Mesenchymal stem cell (in vitro differentiated cells and primary cell): ENCODE measurements around the gene LCN1.

Experiments
- DNase-seq: peaks from one replicate; pipeline ENCODE4 v3.0.0-alpha.2; 2013
- H2AFZ ChIP-seq: one replicate; pipeline ENCODE4 v1.6.1; 2013; ENCODE audit warnings: low read depth, mild to moderate bottlenecking, control low read depth, inconsistent platforms, low read length, moderate library complexity
- H2AK5ac ChIP-seq: 2 replicates; pipeline ENCODE4 v1.6.1; 2013; ENCODE audit warnings: low read length, moderate library complexity, mild to moderate bottlenecking, inconsistent platforms; ENCODE audit not compliant: severe bottlenecking
- H2BK120ac ChIP-seq: one replicate; pipeline ENCODE4 v1.6.1; 2013; ENCODE audit warnings: low read depth, mild to moderate bottlenecking, inconsistent platforms, low read length, moderate library complexity
- H2BK12ac ChIP-seq, 2 experiments: one replicate each; pipeline ENCODE4 v1.6.1; 2013; ENCODE audit warnings: inconsistent platforms in 2 of 2, low read length in 2 of 2, mild to moderate bottlenecking in 2 of 2, moderate library complexity in 2 of 2, control low read depth in 1 of 2
- H2BK15ac ChIP-seq: one replicate; pipeline ENCODE4 v1.6.1; 2013; ENCODE audit warnings: mild to moderate bottlenecking, low read depth, inconsistent platforms; ENCODE audit not compliant: poor library complexity, severe bottlenecking
- H2BK5ac ChIP-seq: 2 replicates; pipeline ENCODE4 v1.6.1; 2013; ENCODE audit warnings: low read depth, mild to moderate bottlenecking, low read length, control low read depth, inconsistent platforms; ENCODE audit not compliant: poor library complexity, severe bottlenecking
- H3K14ac ChIP-seq, 2 experiments: one replicate each; pipeline ENCODE4 v1.6.1; 2013; ENCODE audit warnings: inconsistent platforms in 2 of 2, low read length in 2 of 2, control low read depth in 1 of 2, mild to moderate bottlenecking in 1 of 2, moderate library complexity in 1 of 2
- H3K18ac ChIP-seq, 2 experiments: one replicate each; pipeline ENCODE4 v1.6.1; 2013; ENCODE audit warnings: inconsistent platforms in 2 of 2, low read length in 2 of 2, control low read depth in 1 of 2, low read depth in 1 of 2, mild to moderate bottlenecking in 1 of 2
- H3K23ac ChIP-seq, 2 experiments: one replicate each; pipeline ENCODE4 v1.6.1; 2013; ENCODE audit warnings: inconsistent platforms in 2 of 2, low read length in 2 of 2, mild to moderate bottlenecking in 2 of 2, moderate library complexity in 2 of 2, control low read depth in 1 of 2
- H3K27ac ChIP-seq: 2 replicates; pipeline ENCODE4 v1.5.1; 2013; ENCODE audit warnings: mild to moderate bottlenecking, moderate library complexity, low read length, control low read depth, inconsistent platforms; ENCODE audit not compliant: poor library complexity, severe bottlenecking
- H3K27me3 ChIP-seq, 2 experiments: 2 replicates each; pipeline versions ENCODE4 v1.6.1 to v1.7.0; 2013; ENCODE audit warnings: low read length in 2 of 2, mild to moderate bottlenecking in 2 of 2, moderate library complexity in 2 of 2, control low read depth in 1 of 2, inconsistent platforms in 1 of 2; ENCODE audit not compliant: control insufficient read depth in 1 of 2, insufficient read depth in 1 of 2
- H3K36me3 ChIP-seq, 2 experiments: 2 replicates each; pipeline versions ENCODE4 v1.6.1 to v1.7.0; 2013; ENCODE audit warnings: low read length in 2 of 2, control low read depth in 1 of 2, inconsistent platforms in 1 of 2, low read depth in 1 of 2, mild to moderate bottlenecking in 1 of 2; ENCODE audit not compliant: insufficient read depth in 2 of 2, control insufficient read depth in 1 of 2
- H3K4ac ChIP-seq, 2 experiments: one replicate each; pipeline ENCODE4 v1.6.1; 2013; ENCODE audit warnings: inconsistent platforms in 2 of 2, low read length in 2 of 2, mild to moderate bottlenecking in 2 of 2, moderate library complexity in 2 of 2, control low read depth in 1 of 2, low read depth in 1 of 2
- H3K4me1 ChIP-seq: 2 replicates; pipeline ENCODE4 v1.6.1; 2013; ENCODE audit warnings: low read depth, low read length, control low read depth; ENCODE audit not compliant: control insufficient read depth, insufficient read depth
- H3K4me2 ChIP-seq: 2 replicates; pipeline ENCODE4 v1.6.1; 2013; ENCODE audit warnings: low read length, mild to moderate bottlenecking, inconsistent platforms; ENCODE audit not compliant: poor library complexity, severe bottlenecking
- H3K4me3 ChIP-seq, 2 experiments: 2 replicates each; pipeline versions ENCODE4 v1.5.1 to v1.7.0; 2013; ENCODE audit warnings: low read length in 2 of 2, mild to moderate bottlenecking in 2 of 2, control low read depth in 1 of 2, low read depth in 1 of 2; ENCODE audit not compliant: insufficient read depth in 1 of 2
- H3K79me1 ChIP-seq: replicated peaks from 2 replicates; pipeline ENCODE4 v1.6.1; 2013; ENCODE audit warnings: mild to moderate bottlenecking, control low read depth, low read length, inconsistent platforms; ENCODE audit not compliant: poor library complexity, severe bottlenecking
- H3K9ac ChIP-seq: 2 replicates; pipeline ENCODE4 v1.7.0; 2013; ENCODE audit warnings: mild to moderate bottlenecking, low read length, moderate library complexity
- H3K9me3 ChIP-seq: 2 replicates; pipeline ENCODE4 v1.7.0; 2013; ENCODE audit warnings: mild to moderate bottlenecking, low read length; ENCODE audit not compliant: control insufficient read depth
- H4K8ac ChIP-seq: one replicate; pipeline ENCODE4 v1.6.1; 2013; ENCODE audit warnings: inconsistent platforms, mild to moderate bottlenecking, low read length, moderate library complexity
- H4K91ac ChIP-seq: one replicate; pipeline ENCODE4 v1.6.1; 2013; ENCODE audit warnings: mild to moderate bottlenecking, low read length, inconsistent platforms
- WGBS: methylation state at CpG from one replicate; pipeline ENCODE4 v1.1.7; 2013; ENCODE audit warnings: mixed read lengths; 5-methylcytosine and 5-hydroxymethylcytosine counted together

The LCN1 gene

GRCh38 chr9:135507104-135508035, 13.9 kb upstream of the LCN1 start:
- peaks cover 7% of the 10 kb centered on the region for H3K9me3 ChIP-seq
- H2BK5ac ChIP-seq = no peak overlapping the region
- no peak overlapping the region for H4K8ac ChIP-seq
- H3K9ac ChIP-seq = no peak overlapping the region
- no peaks in the 10 kb centered on the region for H3K27me3 ChIP-seq
- no peak overlapping the region for H3K4me3 ChIP-seq
- H3K23ac ChIP-seq = no peak overlapping the region
- H3K27ac ChIP-seq = no peak overlapping the region
- H3K36me3 ChIP-seq = peaks cover 30 to 40% of the 10 kb centered on the region in 2 experiments
- H3K4me1 ChIP-seq = peaks cover 19% of the 10 kb centered on the region
- DNase-seq = no peak
- no peak overlapping the region for H2BK120ac ChIP-seq
- H2AK5ac ChIP-seq = no peak overlapping the region
- H2BK15ac ChIP-seq = peak overlapping the region; percentile 21
- H3K18ac ChIP-seq = peak overlapping the region in 1 of 2 experiments; percentile 46
- no peak overlapping the region for H2AFZ ChIP-seq
- no peak overlapping the region for H2BK12ac ChIP-seq
- H3K14ac ChIP-seq = peak overlapping the region in 1 of 2 experiments; percentile 72
- WGBS = 93% methylated on average over 19 of the region's 23 CpGs
- no peak overlapping the region for H3K4me2 ChIP-seq
- H3K4ac ChIP-seq = no peak overlapping the region
- H4K91ac ChIP-seq = peak overlapping the region; percentile 58
- H3K79me1 ChIP-seq = peaks cover 29% of the 10 kb centered on the region

DNA sequence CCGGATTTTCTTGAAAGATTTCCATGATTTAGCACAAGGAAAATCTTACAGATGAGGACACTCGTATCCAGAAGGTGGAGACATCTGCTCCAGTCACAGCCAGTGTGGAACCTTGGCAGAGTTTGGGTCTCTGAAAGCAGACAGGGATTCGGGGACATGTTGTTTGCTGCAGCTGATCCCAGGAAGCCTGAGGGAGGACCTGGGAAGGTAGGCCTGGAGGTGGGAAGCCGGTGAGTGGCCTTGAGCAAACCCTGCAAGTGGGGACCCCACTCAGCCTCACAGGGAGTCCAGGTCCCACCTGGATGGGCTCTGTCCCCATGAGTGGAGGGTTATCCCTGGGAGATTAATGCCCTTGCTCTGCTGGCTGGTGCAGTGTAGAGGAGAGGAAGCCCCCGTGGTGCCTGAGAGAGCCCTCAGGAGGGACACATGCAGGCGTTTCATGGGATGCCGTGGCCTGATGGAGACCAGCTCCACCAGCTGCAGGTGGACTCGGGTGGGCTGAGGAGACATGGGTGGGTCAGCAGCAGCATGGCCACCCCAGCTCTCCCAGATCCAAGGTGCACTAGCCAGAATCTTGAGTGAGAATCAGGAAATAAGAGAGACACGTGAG, 12.9 kb upstream of the LCN1 start:
- Histone ChIP-seq H3K4me2 (no peak overlapping the region), H3K18ac (no peak overlapping the region), H2AK5ac (no peak overlapping the region), H3K36me3 (peaks cover 21 to 30% of the 10 kb centered on the region in 2 experiments), H3K4me3 (no peak overlapping the region), H2BK120ac (no peak overlapping the region), H3K4ac (no peak overlapping the region), H3K4me1 (peaks cover 17% of the 10 kb centered on the region), H2BK5ac (no peak overlapping the region), H3K79me1 (peaks cover 20% of the 10 kb centered on the region), H3K27me3 (no peaks in the 10 kb centered on the region), H3K27ac (no peak overlapping the region), H3K9ac (no peak overlapping the region), H4K91ac (no peak overlapping the region), H3K14ac (no peak overlapping the region), H2AFZ (no peak overlapping the region), H4K8ac (no peak overlapping the region), H2BK12ac (no peak overlapping the region), H3K23ac (no peak overlapping the region), H2BK15ac (no peak overlapping the region), H3K9me3 (peaks cover 7% of the 10 kb centered on the region)
- DNase-seq = no peak
- WGBS = 91% methylated on average over 9 of the region's 9 CpGs

DNA sequence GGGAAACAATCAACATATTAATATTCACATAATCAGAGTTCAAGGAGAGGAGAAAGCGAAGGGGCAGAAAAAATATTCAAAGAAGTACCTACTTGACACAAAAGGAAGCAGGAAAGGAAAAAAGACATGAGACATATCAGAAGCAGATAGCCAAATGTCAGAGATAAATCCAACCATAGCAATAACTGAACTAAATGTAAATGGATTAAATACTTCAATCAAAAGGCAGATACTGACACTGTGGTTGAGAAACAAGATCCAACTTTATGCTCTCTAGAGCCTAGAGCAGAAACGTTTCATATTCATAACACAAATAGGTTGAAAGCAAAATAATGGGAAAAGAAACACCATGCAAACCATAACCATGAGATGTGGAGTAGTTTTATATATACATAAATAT, 11.8 kb upstream of the LCN1 start:
- no peak overlapping the region for H4K8ac ChIP-seq
- H3K79me1 ChIP-seq = peaks cover 10% of the 10 kb centered on the region
- H2BK15ac ChIP-seq = no peak overlapping the region
- H2BK120ac ChIP-seq = no peak overlapping the region
- H3K23ac ChIP-seq = no peak overlapping the region
- H3K4ac ChIP-seq = no peak overlapping the region
- no peak for DNase-seq
- H2BK5ac ChIP-seq = no peak overlapping the region
- no peak overlapping the region for H3K14ac ChIP-seq
- H3K9ac ChIP-seq = no peak overlapping the region
- no CpG with 5 or more reads among the region's 2 CpGs for WGBS
- no peak overlapping the region for H2AFZ ChIP-seq
- H3K4me1 ChIP-seq = peaks cover 17% of the 10 kb centered on the region
- no peak overlapping the region for H2AK5ac ChIP-seq
- H3K4me3 ChIP-seq = no peak overlapping the region
- no peak overlapping the region for H4K91ac ChIP-seq
- peaks cover 9 to 19% of the 10 kb centered on the region in 2 experiments for H3K36me3 ChIP-seq
- H3K27ac ChIP-seq = no peak overlapping the region
- H3K18ac ChIP-seq = no peak overlapping the region
- H2BK12ac ChIP-seq = no peak overlapping the region
- H3K27me3 ChIP-seq = peaks cover 0 to 5% of the 10 kb centered on the region in 2 experiments
- peaks cover 7% of the 10 kb centered on the region for H3K9me3 ChIP-seq
- H3K4me2 ChIP-seq = no peak overlapping the region

- Histone ChIP-seq H4K91ac (no peak overlapping the region), H4K8ac (no peak overlapping the region), H3K27ac (no peak overlapping the region), H2AK5ac (no peak overlapping the region), H3K18ac (no peak overlapping the region), H3K14ac (no peak overlapping the region), H3K9ac (no peak overlapping the region), H3K79me1 (no peaks in the 10 kb centered on the region), H3K4me1 (no peaks in the 10 kb centered on the region), H2BK120ac (no peak overlapping the region), H3K4me2 (no peak overlapping the region), H2BK12ac (no peak overlapping the region), H3K36me3 (no peaks in the 10 kb centered on the region), H3K4me3 (no peak overlapping the region), H2BK15ac (no peak overlapping the region), H3K27me3 (peaks cover 0 to 21% of the 10 kb centered on the region in 2 experiments), H3K9me3 (peaks cover 7% of the 10 kb centered on the region), H2AFZ (no peak overlapping the region), H2BK5ac (no peak overlapping the region), H3K4ac (no peak overlapping the region), H3K23ac (no peak overlapping the region)
- WGBS = 88% methylated on average over 9 of the region's 10 CpGs
- DNase-seq = no peak
Observed at GRCh38 chr9:135512241-135512603, 9.0 kb upstream of the LCN1 start.
